HepG2 (cell line): Measurements from ENCODE around the gene PSD. TPM values are rescaled to one million over a fixed set of nuclear protein-coding genes. Genes with fewer than 3 reads are reported as not detected.

Experiments used
- E2F2 ChIP-seq: sonication (generic); formaldehyde crosslinking; IDR thresholded peaks from 2 replicates; pipeline ENCODE4 v1.4.0; 2020; ENCODE audit warnings: missing genetic modification reagents, borderline replicate concordance
- KAT7 ChIP-seq: IDR thresholded peaks from 2 replicates; pipeline ENCODE4 v1.6.1; 2018; ENCODE audit warnings: borderline replicate concordance, missing compliant biosample characterization
- MTF1 ChIP-seq: sonication (generic); formaldehyde crosslinking; IDR thresholded peaks from 2 replicates; pipeline ENCODE4 v1.5.0; 2020; ENCODE audit warnings: missing genetic modification reagents
- MYC ChIP-seq: sonication (generic); formaldehyde crosslinking; IDR thresholded peaks from 2 replicates; pipeline ENCODE4 v1.9.0; 2021; ENCODE audit warnings: missing genetic modification reagents, borderline replicate concordance
- NFE2L2 ChIP-seq: fragments of 150-350 bp; IDR thresholded peaks from 2 replicates; pipeline ENCODE4 v1.6.1; 2014; ENCODE audit warnings: low read length
- PCBP1 ChIP-seq: fragments of 200-400 bp; formaldehyde crosslinking; IDR thresholded peaks from 2 replicates; pipeline ENCODE4 v1.6.1; 2017; ENCODE audit warnings: mild to moderate bottlenecking, low read depth, low read length, borderline replicate concordance
- POGK ChIP-seq: sonication (generic); formaldehyde crosslinking; conservative IDR thresholded peaks from 2 replicates; pipeline ENCODE4 v1.8.0; 2022; ENCODE audit warnings: mild to moderate bottlenecking, moderate library complexity, missing genetic modification reagents
- TBX3 ChIP-seq: fragments of 450-650 bp; IDR thresholded peaks from 2 replicates; pipeline ENCODE4 v1.6.1; 2017; ENCODE audit warnings: antibody characterized with exemption, mild to moderate bottlenecking, inconsistent platforms, borderline replicate concordance
- TFAP4 ChIP-seq: sonication (generic); IDR thresholded peaks from 2 replicates; pipeline ENCODE4 v1.6.1; 2016; ENCODE audit warnings: low read depth, borderline replicate concordance
- ZBTB7B ChIP-seq: sonication (generic); formaldehyde crosslinking; IDR thresholded peaks from 2 replicates; pipeline ENCODE4 v1.4.0; 2020; ENCODE audit warnings: missing genetic modification reagents
- ZEB1 ChIP-seq: IDR thresholded peaks from 2 replicates; pipeline ENCODE4 v1.6.1; 2012; ENCODE audit warnings: mild to moderate bottlenecking, low read depth, inconsistent platforms; ENCODE audit not compliant: insufficient replicate concordance
- ZKSCAN1 ChIP-seq: fragments of 150-350 bp; IDR thresholded peaks from 2 replicates; pipeline ENCODE4 v1.6.1; 2014; ENCODE audit warnings: low read length
- ZNF12 ChIP-seq: sonication (generic); formaldehyde crosslinking; IDR thresholded peaks from 2 replicates; pipeline ENCODE4 v1.5.0; 2020; ENCODE audit warnings: missing genetic modification reagents
- ZNF207 ChIP-seq: fragments of 450-650 bp; IDR thresholded peaks from 2 replicates; pipeline ENCODE4 v1.6.1; 2016; ENCODE audit warnings: antibody characterized with exemption, borderline replicate concordance
- ZNF224 ChIP-seq: sonication (generic); formaldehyde crosslinking; IDR thresholded peaks from 2 replicates; pipeline ENCODE4 v1.5.0; 2020; ENCODE audit warnings: mild to moderate bottlenecking, missing genetic modification reagents
- ZNF260 ChIP-seq: sonication (generic); formaldehyde crosslinking; IDR thresholded peaks from 2 replicates; pipeline ENCODE4 v1.4.0; 2020; ENCODE audit warnings: missing genetic modification reagents, low read depth, mild to moderate bottlenecking, borderline replicate concordance
- ZNF362 ChIP-seq: sonication (generic); formaldehyde crosslinking; IDR thresholded peaks from 2 replicates; pipeline ENCODE4 v1.4.0; 2020; ENCODE audit warnings: missing genetic modification reagents, mild to moderate bottlenecking, borderline replicate concordance
- ZNF430 ChIP-seq: sonication (generic); formaldehyde crosslinking; IDR thresholded peaks from 2 replicates; pipeline ENCODE4 v1.9.0; 2021; ENCODE audit warnings: mild to moderate bottlenecking, missing genetic modification reagents
- ZNF496 ChIP-seq: sonication (generic); formaldehyde crosslinking; IDR thresholded peaks from 2 replicates; pipeline ENCODE4 v1.8.1; 2023; ENCODE audit warnings: mild to moderate bottlenecking, moderate library complexity, missing genetic modification reagents; ENCODE audit not compliant: insufficient replicate concordance
- ZNF547 ChIP-seq: sonication (generic); formaldehyde crosslinking; IDR thresholded peaks from 2 replicates; pipeline ENCODE4 v1.5.1; 2020; ENCODE audit warnings: mild to moderate bottlenecking, missing genetic modification reagents
- ZNF549 ChIP-seq: sonication (generic); formaldehyde crosslinking; IDR thresholded peaks from 2 replicates; pipeline ENCODE4 v1.5.0; 2020; ENCODE audit warnings: missing genetic modification reagents
- ZNF740 ChIP-seq: sonication (generic); formaldehyde crosslinking; IDR thresholded peaks from 2 replicates; pipeline ENCODE4 v1.4.0; 2020; ENCODE audit warnings: missing genetic modification reagents
- ZNF883 ChIP-seq: sonication (generic); formaldehyde crosslinking; IDR thresholded peaks from 2 replicates; pipeline ENCODE4 v1.5.1; 2020; ENCODE audit warnings: mild to moderate bottlenecking, missing genetic modification reagents; ENCODE audit errors: not compliant biosample characterization
- polyA plus RNA-seq, 8 experiments: library from polyadenylated mRNA; depleted of rRNA in 3 of 8; stranded (reverse) in 7 of 8; unstranded in 1 of 8; fragments of >200 nt; fragmentation: Illumina TruSeq in 4 of 8; extraction: Trizol in 4 of 8; gene quantifications; 2 replicates each; pipeline versions ENCODE4 v1.2.1 to v1.2.3, GENCODE V29; 2011 to 2016; ENCODE audit warnings: low read depth in 4 of 8, missing spikeins in 1 of 8, mixed read lengths in 1 of 8; ENCODE audit not compliant: insufficient read depth in 1 of 8
- total RNA-seq, 5 experiments: library from RNA; depleted of rRNA; stranded (reverse); fragments of >200 nt; fragmentation: Illumina TruSeq; extraction: Trizol; gene quantifications; 2 replicates each; pipeline ENCODE4 v1.2.3, GENCODE V29; 2016; ENCODE audit warnings: low read depth in 1 of 5

PSD gene
- total and polyA plus RNA-seq, 2 of the 13 experiments (the other 11 are each of a cell fraction or from before 2014, with no cell fraction given): 0.35 to 0.58 TPM

- TF ChIP-seq E2F2 (CRISPR knock-in tag) (no peak), ZNF362 (CRISPR knock-in tag) (no peak; the same call in 1 of the 2 replicates), KAT7 (CRISPR knock-in tag) (peak; percentile 80; the same call in 1 of the 2 replicates), POGK (peak; percentile 90), ZNF224 (CRISPR knock-in tag) (no peak), ZNF883 (CRISPR knock-in tag) (peak; percentile 57), NFE2L2 (no peak; the same call in 1 of the 2 replicates), ZNF430 (CRISPR knock-in tag) (peak; percentile 25; the same call in 1 of the 2 replicates), PCBP1 (no peak), ZNF207 (no peak), MTF1 (CRISPR knock-in tag) (no peak), ZEB1 (no peak), MYC (CRISPR knock-in tag) (peak; percentile 90), ZNF740 (CRISPR knock-in tag) (0 out of 2 replicates have a peak, but pooled peaks have one; percentile 32), ZNF12 (CRISPR knock-in tag) (no peak), TBX3 (no peak), ZNF260 (CRISPR knock-in tag) (no peak), ZBTB7B (CRISPR knock-in tag) (peak; percentile 84), ZNF496 (no peak), ZNF549 (no peak), ZKSCAN1 (no peak), TFAP4 (peak; percentile 12; the same call in 1 of the 2 replicates), ZNF547 (peak; percentile 77; the same call in 1 of the 2 replicates)
These were observed 19.2 kb downstream of the PSD start (continued) for GRCh38 chr10:102399217-102400021.
